NCI-H1417 (cell line): Measurements from ENCODE around the gene ALDOA.

ENCODE experiments used
- DNase-seq, 3 experiments: peaks; one replicate each; lab custom pipeline; 2025; lab: John Stamatoyannopoulos, UW

Gene ALDOA

GRCh38 chr16:30041841-30042240 is 23.7 kb upstream of the ALDOA start:
- peak in 1 of 3 experiments; percentile 51 for DNase-seq

- DNase-seq, result no peak
Measured at GRCh38 chr16:30046178-30046577, 19.4 kb upstream of the ALDOA start.

GRCh38 chr16:30046588-30046987 is 19.0 kb upstream of the ALDOA start:
- no peak for DNase-seq

GRCh38 chr16:30049871-30050270 is 15.7 kb upstream of the ALDOA start:
- DNase-seq, result no peak

- DNase-seq, result no peak
Measured at GRCh38 chr16:30051518-30051917, 14.0 kb upstream of the ALDOA start.

GRCh38 chr16:30052671-30053372 is 12.7 kb upstream of the ALDOA start:
- peak; percentile 88 to 97 (median 94) for DNase-seq

GRCh38 chr16:30053376-30054015 is 12.1 kb upstream of the ALDOA start:
- peak in 2 of 3 experiments; percentile 61 to 67 for DNase-seq

GRCh38 chr16:30054451-30054850 is 11.1 kb upstream of the ALDOA start:
- DNase-seq, result no peak

GRCh38 chr16:30054959-30055553 is 10.5 kb upstream of the ALDOA start:
- DNase-seq, result no peak

- no peak for DNase-seq
Measured at GRCh38 chr16:30060346-30060745, 5.2 kb upstream of the ALDOA start.

GRCh38 chr16:30060836-30061554 is 4.6 kb upstream of the ALDOA start:
- DNase-seq, result no peak

GRCh38 chr16:30063278-30063892 is 2.2 kb upstream of the ALDOA start:
- DNase-seq, result no peak

- peak; percentile 43 to 91 (median 85) for DNase-seq
Measured at GRCh38 chr16:30063893-30064728, 1.4 kb upstream of the ALDOA start.

- no peak for DNase-seq
Measured at GRCh38 chr16:30064729-30065101, 845 bp upstream of the ALDOA start.

GRCh38 chr16:30065943-30066760 is 592 bp downstream of the ALDOA start:
- DNase-seq, result peak in 2 of 3 experiments; percentile 63 to 83

GRCh38 chr16:30066761-30067583 is 1.4 kb downstream of the ALDOA start:
- peak in 1 of 3 experiments; percentile 49 for DNase-seq

- no peak for DNase-seq
Measured at GRCh38 chr16:30067584-30067916, 2.0 kb downstream of the ALDOA start.

GRCh38 chr16:30068333-30068732 is 2.8 kb downstream of the ALDOA start:
- DNase-seq, result no peak

GRCh38 chr16:30068750-30069610 is 3.4 kb downstream of the ALDOA start:
- peak in 1 of 3 experiments; percentile 45 for DNase-seq
